ENCODE results near the gene ARL16.

DNA sequence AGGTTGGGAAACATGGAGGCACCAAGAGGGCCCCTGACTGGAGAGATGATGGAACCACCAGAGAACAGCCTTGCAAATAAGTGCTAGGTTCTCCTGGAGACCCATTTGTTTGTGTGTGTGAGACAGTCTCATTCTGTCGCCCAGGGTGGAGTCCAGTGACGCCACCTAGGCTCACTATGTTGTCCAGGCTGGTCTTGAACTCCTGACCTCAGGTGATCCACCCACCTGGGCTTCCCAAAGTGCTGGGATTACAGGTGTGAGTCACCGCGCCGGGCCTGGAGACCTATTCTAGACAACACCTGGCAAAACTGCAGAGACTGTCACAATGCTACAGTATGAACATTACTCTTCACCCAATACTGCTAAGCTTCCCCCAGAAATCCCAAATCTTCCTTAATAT, 48.2 kb downstream of the ARL16 start:
- no peak for TF ChIP-seq POLR2A (IDR thresholded peaks at IDR 0.05; ENCODE audit: borderline replicate concordance, extremely low read depth, insufficient read depth, insufficient read length)
- TF ChIP-seq, protein P1, sequence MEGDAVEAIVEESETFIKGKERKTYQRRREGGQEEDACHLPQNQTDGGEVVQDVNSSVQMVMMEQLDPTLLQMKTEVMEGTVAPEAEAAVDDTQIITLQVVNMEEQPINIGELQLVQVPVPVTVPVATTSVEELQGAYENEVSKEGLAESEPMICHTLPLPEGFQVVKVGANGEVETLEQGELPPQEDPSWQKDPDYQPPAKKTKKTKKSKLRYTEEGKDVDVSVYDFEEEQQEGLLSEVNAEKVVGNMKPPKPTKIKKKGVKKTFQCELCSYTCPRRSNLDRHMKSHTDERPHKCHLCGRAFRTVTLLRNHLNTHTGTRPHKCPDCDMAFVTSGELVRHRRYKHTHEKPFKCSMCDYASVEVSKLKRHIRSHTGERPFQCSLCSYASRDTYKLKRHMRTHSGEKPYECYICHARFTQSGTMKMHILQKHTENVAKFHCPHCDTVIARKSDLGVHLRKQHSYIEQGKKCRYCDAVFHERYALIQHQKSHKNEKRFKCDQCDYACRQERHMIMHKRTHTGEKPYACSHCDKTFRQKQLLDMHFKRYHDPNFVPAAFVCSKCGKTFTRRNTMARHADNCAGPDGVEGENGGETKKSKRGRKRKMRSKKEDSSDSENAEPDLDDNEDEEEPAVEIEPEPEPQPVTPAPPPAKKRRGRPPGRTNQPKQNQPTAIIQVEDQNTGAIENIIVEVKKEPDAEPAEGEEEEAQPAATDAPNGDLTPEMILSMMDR (IDR thresholded peaks at IDR 0.05 in 2 of 3, conservative IDR thresholded peaks at IDR 0.05 in 1 of 3; ENCODE audit: borderline replicate concordance in 1 of 3, insufficient read depth in 1 of 3, low read depth in 2 of 3, low read length in 2 of 3), result no peak
- TF ChIP-seq CBX3 (IDR thresholded peaks at IDR 0.05; ENCODE audit: low read depth), result peak; percentile 40; the same call in 1 of the 2 replicates
- no peak for TF ChIP-seq CEBPB (IDR thresholded peaks at IDR 0.05; ENCODE audit: low read depth)
- TF ChIP-seq POLR2AphosphoS5 (IDR thresholded peaks at IDR 0.05; ENCODE audit: low read depth, low read length), result no peak
- TF ChIP-seq JUND (IDR thresholded peaks at IDR 0.05), result peak; percentile 55
- TF ChIP-seq ZFX (IDR thresholded peaks at IDR 0.05), result no peak
- no peak for TF ChIP-seq ELF1 (IDR thresholded peaks at IDR 0.05; ENCODE audit: borderline replicate concordance, low read depth)
- peak; percentile 47; the same call in 1 of the 2 replicates for TF ChIP-seq SP1 (IDR thresholded peaks at IDR 0.05; ENCODE audit: low read depth)
- TF ChIP-seq RAD21 (IDR thresholded peaks at IDR 0.05; ENCODE audit: low read depth), result no peak
- TF ChIP-seq, protein P2, sequence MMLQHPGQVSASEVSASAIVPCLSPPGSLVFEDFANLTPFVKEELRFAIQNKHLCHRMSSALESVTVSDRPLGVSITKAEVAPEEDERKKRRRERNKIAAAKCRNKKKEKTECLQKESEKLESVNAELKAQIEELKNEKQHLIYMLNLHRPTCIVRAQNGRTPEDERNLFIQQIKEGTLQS (IDR thresholded peaks at IDR 0.05), result no peak
- TF ChIP-seq SIN3A (IDR thresholded peaks at IDR 0.05; ENCODE audit: low read depth), result no peak; the same call in 1 of the 2 replicates
